ENCODE data around the gene INTS7. TPM values are rescaled to one million over a fixed set of nuclear protein-coding genes. Genes with fewer than 3 reads are reported as not detected.

The INTS7 gene
- total and polyA plus RNA-seq, 2 of the 4 experiments (the other 2 are of a cell fraction), result 8.3 to 24.9 TPM

GRCh38 chr1:211902624-211903291, 132.6 kb downstream of the INTS7 start:
- TF ChIP-seq RCOR1 (IDR thresholded peaks at IDR 0.05; ENCODE audit: insufficient replicate concordance, low read length) (no peak), MAFK (IDR thresholded peaks at IDR 0.05; ENCODE audit: low read depth, low read length) (no peak), RFX5 (IDR thresholded peaks at IDR 0.05; ENCODE audit: low read depth, low read length) (no peak), MXI1 (IDR thresholded peaks at IDR 0.05; ENCODE audit: borderline replicate concordance, low read depth, low read length) (no peak), SMC3 (IDR thresholded peaks at IDR 0.05; ENCODE audit: low read depth, low read length) (no peak), CTCF (conservative IDR thresholded peaks at IDR 0.05; ENCODE audit: low read depth, low read length) (no peak), CHD1 (IDR thresholded peaks at IDR 0.05; ENCODE audit: low read depth, low read length) (no peak), CEBPB (IDR thresholded peaks at IDR 0.05; ENCODE audit: low read depth, low read length) (no peak), MAZ (IDR thresholded peaks at IDR 0.05; ENCODE audit: borderline replicate concordance, low read depth, low read length) (no peak), FOS (IDR thresholded peaks at IDR 0.05; ENCODE audit: low read depth, low read length) (no peak), RAD21 (IDR thresholded peaks at IDR 0.05; ENCODE audit: low read length) (no peak), NFE2L2 (IDR thresholded peaks at IDR 0.05; ENCODE audit: low read depth, low read length) (no peak)
- no peaks in the 10 kb centered on the region for H3K36me3 ChIP-seq (ENCODE audit: control insufficient read depth, insufficient read depth, low read length)
- no peak overlapping the region for H4K91ac ChIP-seq (ENCODE audit: insufficient read depth, low read depth, low read length)
- H2BK15ac ChIP-seq (ENCODE audit: low read depth, low read length), result no peak overlapping the region
- no peak overlapping the region for H3K4ac ChIP-seq (ENCODE audit: low read depth, low read length)
- no peak overlapping the region for H3K9ac ChIP-seq (ENCODE audit: low read depth, low read length)
- H2AK9ac ChIP-seq (replicated peaks; ENCODE audit: low read depth, low read length, poor library complexity), result no peak overlapping the region
- H3K9me1 ChIP-seq (ENCODE audit: insufficient read depth, low read length), result no peaks in the 10 kb centered on the region
- no TSS peak for BruUV-seq (replicated peaks)
- H3K4me2 ChIP-seq (ENCODE audit: low read depth, low read length), result no peak overlapping the region
- H3K4me3 ChIP-seq (ENCODE audit: insufficient read depth, low read depth, low read length), result no peak overlapping the region
- no peak overlapping the region for H2BK5ac ChIP-seq (ENCODE audit: low read depth, low read length, poor library complexity, severe bottlenecking)
- no peak overlapping the region for H2BK120ac ChIP-seq (ENCODE audit: low read depth, low read length)
- H3K27ac ChIP-seq (ENCODE audit: insufficient read depth, low read length), result no peak overlapping the region
- no peak overlapping the region for H4K5ac ChIP-seq (ENCODE audit: low read depth, low read length)
- H2BK20ac ChIP-seq (ENCODE audit: low read depth, low read length), result no peak overlapping the region
- ATAC-seq (ENCODE audit: low read depth), result no peak
- no peak overlapping the region for H3K23ac ChIP-seq (ENCODE audit: low read depth, low read length)
- DNase-seq, result no peak
- dilution Hi-C loops (cut with HindIII; ENCODE audit: low sequenced_read_pairs, unreplicated experiment), result no loop called here
- H2AFZ ChIP-seq (replicated peaks; ENCODE audit: low read length, poor library complexity), result no peak overlapping the region
- peaks cover 2% of the 10 kb centered on the region; the same call in 1 of the 2 replicates for H3K9me3 ChIP-seq (ENCODE audit: control insufficient read depth, insufficient read depth, low read length)
- no peaks in the 10 kb centered on the region for H3K79me1 ChIP-seq (ENCODE audit: low read depth in 1 of 2, low read length in 2 of 2)
- H3K56ac ChIP-seq (ENCODE audit: extremely low read depth, insufficient read depth, low read length), result no peak overlapping the region
- no peak overlapping the region for H4K8ac ChIP-seq (ENCODE audit: low read depth in 2 of 2, low read length in 2 of 2)
- H3K27me3 ChIP-seq (ENCODE audit: control insufficient read depth, insufficient read depth, low read length), result peaks cover 6% of the 10 kb centered on the region
- no peaks in the 10 kb centered on the region for H3K4me1 ChIP-seq (ENCODE audit: control insufficient read depth, insufficient read depth, low read length)
- intact Hi-C loops (cut with micrococcal nuclease), result no loop called here
- H2AK5ac ChIP-seq (ENCODE audit: low read depth, low read length), result no peak overlapping the region
- no peak overlapping the region for H3K18ac ChIP-seq (ENCODE audit: low read depth, low read length)
- ChIA-PET POLR2A (ENCODE audit: unreplicated experiment) (no interaction called here), CTCF (no interaction called here)
- H4K20me1 ChIP-seq (ENCODE audit: insufficient read depth, low read length), result no peaks in the 10 kb centered on the region
- in situ Hi-C loops (cut with MboI; ENCODE audit: low sequenced_read_pairs), result no loop called here
- H3K14ac ChIP-seq (replicated peaks; ENCODE audit: low read depth, low read length), result no peak overlapping the region
- WGBS, 2 experiments (ENCODE audit: extremely low coverage in 2 of 2, insufficient read length in 1 of 2), result no CpG with 5 or more reads among the region's 4 CpGs

Measured in IMR-90 (cell line).